HEK293T (cell line): ENCODE data around the gene WDR13.

Experiments used
- ARNT ChIP-seq: fragments of 450-650 bp; IDR thresholded peaks from 2 replicates; pipeline ENCODE4 v1.6.1; 2017; ENCODE audit warnings: mild to moderate bottlenecking
- ELF4 ChIP-seq: fragments of 450-650 bp; IDR thresholded peaks from 2 replicates; pipeline ENCODE4 v1.6.1; 2017; ENCODE audit warnings: antibody characterized with exemption
- FOXA1 ChIP-seq: fragments of 450-650 bp; IDR thresholded peaks from 2 replicates; pipeline ENCODE4 v1.6.1; 2016; ENCODE audit warnings: mild to moderate bottlenecking
- FOXK2 ChIP-seq: fragments of 450-650 bp; IDR thresholded peaks from 2 replicates; pipeline ENCODE4 v1.6.1; 2016; ENCODE audit warnings: mild to moderate bottlenecking
- FOXM1 ChIP-seq: fragments of 450-650 bp; IDR thresholded peaks from 2 replicates; pipeline ENCODE4 v1.6.1; 2017; ENCODE audit warnings: mild to moderate bottlenecking, borderline replicate concordance

GRCh38 chrX:48595929-48596328 lies 1.4 kb upstream of the WDR13 start:
- TF ChIP-seq FOXK2 (no peak), FOXM1 (no peak), ARNT (no peak), FOXA1 (no peak), ELF4 (no peak)
